ENCODE results near the gene CARS2. TPM values are rescaled to one million over a fixed set of nuclear protein-coding genes. Genes with fewer than 3 reads are reported as not detected.

The CARS2 gene
- total RNA-seq, 1 experiment from 2014 or later = 41.9 TPM

DNA sequence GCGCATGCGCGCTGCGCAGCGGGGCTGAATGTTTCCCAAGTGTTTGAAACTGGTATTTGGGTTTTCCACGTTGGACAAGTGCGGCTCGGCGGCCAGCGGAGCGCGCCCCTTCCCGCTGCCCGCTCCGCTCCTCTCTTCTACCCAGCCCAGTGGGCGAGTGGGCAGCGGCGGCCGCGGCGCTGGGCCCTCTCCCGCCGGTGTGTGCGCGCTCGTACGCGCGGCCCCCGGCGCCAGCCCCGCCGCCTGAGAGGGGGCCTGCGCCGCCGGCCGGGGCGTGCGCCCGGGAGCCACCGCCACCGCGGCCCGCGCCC is 7.7 kb upstream of the CARS2 start, which contains the start of gene ING1:
TSS of gene ING1 (plus strand) at position 59 of the 311 bp plus-strand sequence. CDS start 450 bp downstream, outside the sequence.
- Histone ChIP-seq H3K56ac (ENCODE audit: insufficient read length, low read depth, low read length) (no peak within 1 kb of the TSS), H2BK5ac (ENCODE audit: insufficient read length, low read length) (no peak within 1 kb of the TSS), H3K4me1 (ENCODE audit: insufficient read depth, low read length) (no peaks in the 10 kb centered on the region), H3K4me2 (ENCODE audit: insufficient read depth, insufficient read length, low read length) (peak within 1 kb of the TSS; percentile 68), H2BK12ac (ENCODE audit: insufficient read length, low read depth, low read length) (no peak within 1 kb of the TSS), H3K23me2 (ENCODE audit: insufficient read length, low read depth, low read length, poor library complexity, severe bottlenecking) (peaks cover 4% of the 10 kb centered on the region), H4K8ac (replicated peaks; ENCODE audit: insufficient read length, low read depth, low read length) (no peak within 1 kb of the TSS), H3K79me2 (ENCODE audit: insufficient read depth, low read length) (peaks cover 24% of the 10 kb centered on the region; the same call in 1 of the 2 replicates), H3K14ac (ENCODE audit: insufficient read depth, low read length) (peak within 1 kb of the TSS; percentile 97), H2BK20ac (ENCODE audit: low read depth, low read length, poor library complexity, severe bottlenecking) (no peak within 1 kb of the TSS), H4K91ac (ENCODE audit: insufficient read length, low read depth, low read length) (no peak within 1 kb of the TSS), H3K9ac (ENCODE audit: extremely low read depth, insufficient read length, low read length) (peak within 1 kb of the TSS; percentile 91), H4K20me1 (ENCODE audit: control insufficient read depth, insufficient read depth, insufficient read length) (no peaks in the 10 kb centered on the region), H2BK15ac (ENCODE audit: low read depth, low read length) (no peak within 1 kb of the TSS), H3T11ph (ENCODE audit: low read length) (no peak within 1 kb of the TSS), H3K27ac (ENCODE audit: insufficient read length, low read depth, low read length) (peak within 1 kb of the TSS; percentile 65), H4K5ac (ENCODE audit: insufficient read length, low read depth, low read length) (no peak within 1 kb of the TSS), H3K18ac (ENCODE audit: insufficient read length, low read depth, low read length) (peak within 1 kb of the TSS; percentile 96), H2AFZ (ENCODE audit: low read length) (no peak within 1 kb of the TSS), H2AK5ac (ENCODE audit: insufficient read length, low read length) (no peak within 1 kb of the TSS), H3K23ac (ENCODE audit: insufficient read length, low read depth, low read length) (no peak within 1 kb of the TSS), H3K9me3 (ENCODE audit: control insufficient read depth, low read depth, low read length) (no peaks in the 10 kb centered on the region), H3K4ac (ENCODE audit: low read depth, low read length) (no peak within 1 kb of the TSS; the same call in 1 of the 2 replicates), H2BK120ac (ENCODE audit: low read depth, low read length, poor library complexity, severe bottlenecking) (peak within 1 kb of the TSS; percentile 90), H3K27me3 (ENCODE audit: insufficient read depth, low read length) (no peaks in the 10 kb centered on the region), H3K79me1 (ENCODE audit: insufficient read depth, low read depth, low read length, poor library complexity, severe bottlenecking) (no peaks in the 10 kb centered on the region)
- Mint-ChIP-seq H3K27ac (peak within 1 kb of the TSS; percentile 86 to 99 (median 93); a peak in 6 of 7 replicates), H3K9me3 (peaks cover 0 to 2% of the 10 kb centered on the region in 2 experiments; a peak in 2 of 5 replicates), H3K4me3 (peak within 1 kb of the TSS; percentile 95 to 97), H3K36me3 (ENCODE audit: insufficient read depth in 1 of 3, low read depth in 3 of 3) (peaks cover 0 to 3% (median 0%) of the 10 kb centered on the region in 3 experiments; a peak in 1 of 7 replicates), H3K27me3 (ENCODE audit: low read depth) (no peaks in the 10 kb centered on the region; the same call in 1 of the 2 replicates), H3K4me1 (peaks cover 21 to 23% of the 10 kb centered on the region in 2 experiments)
- TF ChIP-seq, protein P1, sequence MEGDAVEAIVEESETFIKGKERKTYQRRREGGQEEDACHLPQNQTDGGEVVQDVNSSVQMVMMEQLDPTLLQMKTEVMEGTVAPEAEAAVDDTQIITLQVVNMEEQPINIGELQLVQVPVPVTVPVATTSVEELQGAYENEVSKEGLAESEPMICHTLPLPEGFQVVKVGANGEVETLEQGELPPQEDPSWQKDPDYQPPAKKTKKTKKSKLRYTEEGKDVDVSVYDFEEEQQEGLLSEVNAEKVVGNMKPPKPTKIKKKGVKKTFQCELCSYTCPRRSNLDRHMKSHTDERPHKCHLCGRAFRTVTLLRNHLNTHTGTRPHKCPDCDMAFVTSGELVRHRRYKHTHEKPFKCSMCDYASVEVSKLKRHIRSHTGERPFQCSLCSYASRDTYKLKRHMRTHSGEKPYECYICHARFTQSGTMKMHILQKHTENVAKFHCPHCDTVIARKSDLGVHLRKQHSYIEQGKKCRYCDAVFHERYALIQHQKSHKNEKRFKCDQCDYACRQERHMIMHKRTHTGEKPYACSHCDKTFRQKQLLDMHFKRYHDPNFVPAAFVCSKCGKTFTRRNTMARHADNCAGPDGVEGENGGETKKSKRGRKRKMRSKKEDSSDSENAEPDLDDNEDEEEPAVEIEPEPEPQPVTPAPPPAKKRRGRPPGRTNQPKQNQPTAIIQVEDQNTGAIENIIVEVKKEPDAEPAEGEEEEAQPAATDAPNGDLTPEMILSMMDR (conservative IDR thresholded peaks at IDR 0.05) = no peak
- DNase-seq = no peak
- no CpG with 5 or more reads among the region's 45 CpGs for WGBS (ENCODE audit: extremely low coverage, insufficient read length, low lambda C conversion rate)
